Superior temporal gyrus (tissue), 1 donor: ENCODE measurements around the gene INAFM2.

ENCODE experiments used
- DNase-seq: peaks from one replicate; pipeline ENCODE4 v3.0.0-alpha.2; 2016; ENCODE audit errors: extremely low spot score

Gene INAFM2

GRCh38 chr15:40328751-40329150 is 5.3 kb downstream of the INAFM2 start:
- DNase-seq, result no peak

GRCh38 chr15:40329804-40330203 is 6.3 kb downstream of the INAFM2 start:
- DNase-seq, result no peak

GRCh38 chr15:40330368-40330836 is 6.9 kb downstream of the INAFM2 start:
- DNase-seq, result no peak

- no peak for DNase-seq
Measured at GRCh38 chr15:40331026-40331425, 7.5 kb downstream of the INAFM2 start.

- no peak for DNase-seq
Measured at GRCh38 chr15:40331637-40332036, 8.1 kb downstream of the INAFM2 start.

- DNase-seq, result no peak
Measured at GRCh38 chr15:40332113-40332781, 8.8 kb downstream of the INAFM2 start.

GRCh38 chr15:40333922-40334492 is 10.5 kb downstream of the INAFM2 start:
- no peak for DNase-seq

GRCh38 chr15:40334541-40334940 is 11.0 kb downstream of the INAFM2 start:
- DNase-seq, result no peak

- DNase-seq, result no peak
Measured at GRCh38 chr15:40334941-40335795, 11.7 kb downstream of the INAFM2 start.

- DNase-seq, result no peak
Measured at GRCh38 chr15:40335938-40336743, 12.6 kb downstream of the INAFM2 start.

GRCh38 chr15:40336744-40337122 is 13.2 kb downstream of the INAFM2 start:
- no peak for DNase-seq

- DNase-seq, result no peak
Measured at GRCh38 chr15:40337597-40337996, 14.1 kb downstream of the INAFM2 start.

GRCh38 chr15:40338041-40338657 is 14.7 kb downstream of the INAFM2 start:
- no peak for DNase-seq

GRCh38 chr15:40338921-40339620 is 15.6 kb downstream of the INAFM2 start:
- peak; percentile 85 for DNase-seq

- DNase-seq, result no peak
Measured at GRCh38 chr15:40339621-40339945, 16.1 kb downstream of the INAFM2 start.

GRCh38 chr15:40340038-40340739 is 16.7 kb downstream of the INAFM2 start:
- peak; percentile 58 for DNase-seq

GRCh38 chr15:40340740-40341400 is 17.4 kb downstream of the INAFM2 start, which contains the start of gene CCDC9B:
Gene CCDC9B, minus strand, starts transcription at chr15:40340939. Its CDS starts 120 bp downstream, at chr15:40340819.
- peak; percentile 85 for DNase-seq

- no peak for DNase-seq
Measured at GRCh38 chr15:40342416-40343320, 19.2 kb downstream of the INAFM2 start.

- no peak for DNase-seq
Measured at GRCh38 chr15:40343512-40343911, 20.0 kb downstream of the INAFM2 start.
